GM21717 (cell line): ENCODE measurements around the gene DOCK10.

Experiments
- ATAC-seq: cut with Tn5 transposase; IDR thresholded peaks from one replicate; pipeline ENCODE4 v1.9.1; 2021; ENCODE audit warnings: mild to moderate bottlenecking, moderate library complexity; ENCODE audit not compliant: unreplicated experiment

The DOCK10 gene

GRCh38 chr2:224729435-224729834 lies 312.8 kb downstream of the DOCK10 start:
- ATAC-seq: no peak

DNA sequence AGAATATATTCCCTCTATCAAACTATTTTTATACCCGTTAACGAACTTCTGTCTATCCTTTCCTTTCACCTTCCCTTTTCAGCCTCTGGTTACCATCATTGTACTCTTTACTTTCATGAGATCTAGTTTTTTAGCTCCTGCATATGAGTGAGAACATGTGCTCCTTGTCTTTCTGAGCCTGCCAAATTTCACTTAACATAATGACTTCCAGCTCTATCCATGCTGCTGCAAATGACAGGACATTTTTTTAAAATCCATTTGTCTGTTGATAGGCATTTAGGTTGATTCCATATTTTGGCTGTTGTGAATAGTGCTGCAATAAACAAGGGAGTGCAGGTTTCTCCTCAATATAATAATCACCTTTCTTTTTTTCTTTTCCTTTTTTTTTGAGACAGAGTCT lies 317.9 kb downstream of the DOCK10 start:
- ATAC-seq: no peak

- ATAC-seq: peak; percentile 83
Observed at GRCh38 chr2:224723586-224724217, 318.6 kb downstream of the DOCK10 start.

DNA sequence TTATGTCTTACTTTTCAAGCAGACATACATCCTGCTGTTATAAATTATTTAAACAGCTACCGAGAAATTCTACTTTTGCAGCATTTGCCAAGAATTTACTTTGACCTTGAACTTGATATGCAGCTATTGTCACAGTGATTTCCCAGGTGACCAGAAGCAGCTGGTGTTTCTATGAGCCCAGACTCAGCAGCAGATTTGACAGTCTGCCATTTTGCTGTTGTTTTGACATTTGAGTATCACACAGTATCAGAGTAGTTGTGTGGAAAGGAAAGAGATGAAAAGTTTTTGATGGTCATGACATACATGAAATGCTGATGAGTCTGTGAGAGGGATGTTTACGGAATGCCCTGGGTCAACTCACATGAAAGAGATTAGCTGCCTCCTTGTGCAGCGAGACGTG lies 319.5 kb downstream of the DOCK10 start:
- ATAC-seq: no peak

GRCh38 chr2:224722250-224722649 lies 320.0 kb downstream of the DOCK10 start:
- ATAC-seq: no peak

GRCh38 chr2:224716921-224717320 lies 325.3 kb downstream of the DOCK10 start:
- ATAC-seq: no peak

- no peak for ATAC-seq
Observed at GRCh38 chr2:224716201-224716600, 326.1 kb downstream of the DOCK10 start, which contains the start of gene CCDC195. CCDC195 (minus strand) TSS chr2:224716365; CDS start chr2:224716365, 0 bp downstream.
